Neural cell (in vitro differentiated cells): ENCODE data around the gene ITFG2. TPM values are rescaled to one million over a fixed set of nuclear protein-coding genes. Genes with fewer than 3 reads are reported as not detected.

Experiments
- H2AFZ ChIP-seq: fragments of 200-600, 300-800 bp; sonication (generic), shearing (Covaris generic); 2 replicates; pipeline ENCODE4 v1.6.0; 2014; ENCODE audit warnings: low read depth, mild to moderate bottlenecking, antibody characterized with exemption, low read length, moderate library complexity
- H3F3A ChIP-seq: fragments of 200-600 bp; shearing (Covaris generic); 2 replicates; pipeline ENCODE4 v1.6.1; 2016; ENCODE audit warnings: mild to moderate bottlenecking, moderate library complexity, mixed read lengths, antibody characterized with exemption, low read length; ENCODE audit not compliant: insufficient read depth, poor library complexity, severe bottlenecking
- H3K27ac ChIP-seq: fragments of 200-600, 300-800 bp; sonication (generic), shearing (Covaris generic); 2 replicates; pipeline ENCODE4 v1.5.1; 2014; ENCODE audit warnings: mild to moderate bottlenecking, low read length, moderate library complexity
- H3K27me3 ChIP-seq: fragments of 300-800, 200-600 bp; sonication (generic), shearing (Covaris generic); 2 replicates; pipeline ENCODE4 v1.6.0; 2014; ENCODE audit warnings: mild to moderate bottlenecking, low read depth, low read length, moderate library complexity; ENCODE audit not compliant: insufficient read depth
- H3K36me3 ChIP-seq: fragments of 300-800, 200-600 bp; sonication (generic), shearing (Covaris generic); 2 replicates; pipeline ENCODE4 v1.5.1; 2014; ENCODE audit warnings: mild to moderate bottlenecking, antibody characterized with exemption, low read length, moderate library complexity; ENCODE audit not compliant: insufficient read depth
- H3K4me2 ChIP-seq: fragments of 300-800, 200-600 bp; sonication (generic), shearing (Covaris generic); 2 replicates; pipeline ENCODE4 v1.6.0; 2014; ENCODE audit warnings: mild to moderate bottlenecking, low read length
- H3K4me3 ChIP-seq: fragments of 300-800, 200-600 bp; sonication (generic), shearing (Covaris generic); 2 replicates; pipeline ENCODE4 v1.5.1; 2014; ENCODE audit warnings: mild to moderate bottlenecking, low read length, moderate library complexity
- H3K79me2 ChIP-seq: fragments of 200-600 bp; shearing (Covaris generic); replicated peaks from 2 replicates; pipeline ENCODE4 v1.6.0; 2014; ENCODE audit warnings: mild to moderate bottlenecking, low read length, moderate library complexity; ENCODE audit not compliant: insufficient read depth
- H3K9ac ChIP-seq: fragments of 300-800, 200-600 bp; sonication (generic), shearing (Covaris generic); 2 replicates; pipeline ENCODE4 v1.6.1; 2016; ENCODE audit warnings: mild to moderate bottlenecking, low read length, mixed read lengths
- H3K9me2 ChIP-seq: fragments of 200-600 bp; shearing (Covaris generic); 2 replicates; pipeline ENCODE4 v1.6.1; 2016; ENCODE audit warnings: mild to moderate bottlenecking, low read length, mixed read lengths; ENCODE audit not compliant: insufficient read depth
- H3K9me3 ChIP-seq: fragments of 200-600, 300-800 bp; sonication (generic), shearing (Covaris generic); 2 replicates; pipeline ENCODE4 v1.6.1; 2016; ENCODE audit warnings: mild to moderate bottlenecking, mixed run types, low read length, moderate library complexity, mixed read lengths
- H4K20me1 ChIP-seq: fragments of 200-600 bp; shearing (Covaris generic); 2 replicates; pipeline ENCODE4 v1.6.1; 2016; ENCODE audit warnings: mild to moderate bottlenecking, mixed run types; ENCODE audit not compliant: insufficient read depth
- CTCF ChIP-seq: fragments of 450-650 bp; IDR thresholded peaks from 2 replicates; pipeline ENCODE4 v1.5.1; 2014; ENCODE audit warnings: antibody characterized with exemption, mild to moderate bottlenecking, moderate library complexity; ENCODE audit not compliant: poor library complexity, severe bottlenecking
- EP300 ChIP-seq: fragments of 450-650 bp; conservative IDR thresholded peaks from 2 replicates; pipeline ENCODE4 v1.6.1; 2014; ENCODE audit warnings: antibody characterized with exemption, mild to moderate bottlenecking, moderate library complexity; ENCODE audit not compliant: poor library complexity, severe bottlenecking
- EZH2 ChIP-seq: fragments of 200-600, 300-800 bp; shearing (Covaris generic), sonication (generic); IDR thresholded peaks from 2 replicates; pipeline ENCODE4 v1.6.1; 2014; ENCODE audit warnings: antibody characterized with exemption, low read length, borderline replicate concordance, mild to moderate bottlenecking; ENCODE audit not compliant: insufficient read depth, poor library complexity, severe bottlenecking
- MXI1 ChIP-seq: fragments of 450-650 bp; conservative IDR thresholded peaks from 2 replicates; pipeline ENCODE4 v1.6.1; 2014; ENCODE audit warnings: antibody characterized with exemption, mild to moderate bottlenecking; ENCODE audit not compliant: poor library complexity, severe bottlenecking
- POLR2AphosphoS5 ChIP-seq: IDR thresholded peaks from 2 replicates; pipeline ENCODE4 v1.6.1; 2012
- RAD21 ChIP-seq: fragments of 450-650 bp; conservative IDR thresholded peaks from 2 replicates; pipeline ENCODE4 v1.6.1; 2014; ENCODE audit warnings: antibody characterized with exemption, mild to moderate bottlenecking, moderate library complexity
- REST ChIP-seq: IDR thresholded peaks from 2 replicates; pipeline ENCODE4 v1.6.1; 2012; ENCODE audit warnings: borderline replicate concordance
- SMC3 ChIP-seq: fragments of 450-650 bp; conservative IDR thresholded peaks from 2 replicates; pipeline ENCODE4 v1.6.1; 2014; ENCODE audit warnings: antibody characterized with exemption, mild to moderate bottlenecking, moderate library complexity; ENCODE audit not compliant: poor library complexity
- TAF1 ChIP-seq: IDR thresholded peaks from 2 replicates; pipeline ENCODE4 v1.6.1; 2012; ENCODE audit warnings: low read depth
- polyA plus RNA-seq: library from polyadenylated mRNA; depleted of rRNA; stranded (reverse); fragments of >200 nt; gene quantifications from 2 replicates; pipeline ENCODE4 v1.2.3, GENCODE V29; 2014

ITFG2 gene
- polyA plus RNA-seq, 1 donor from 2014 or later, result 22.2 TPM

- TF ChIP-seq POLR2AphosphoS5 (no peak), CTCF (no peak), SMC3 (no peak), MXI1 (no peak), RAD21 (no peak), TAF1 (no peak), EZH2 (no peak), EP300 (no peak), REST (no peak)
- no peaks in the 10 kb centered on the region for H3F3A ChIP-seq
- no peaks in the 10 kb centered on the region for H3K27me3 ChIP-seq
- H3K27ac ChIP-seq, result no peak overlapping the region
- H3K9me3 ChIP-seq, result no peaks in the 10 kb centered on the region
- H3K36me3 ChIP-seq, result no peaks in the 10 kb centered on the region
- H3K4me2 ChIP-seq, result no peak overlapping the region
- no peaks in the 10 kb centered on the region for H3K79me2 ChIP-seq
- no peak overlapping the region for H3K9ac ChIP-seq
- no peaks in the 10 kb centered on the region for H4K20me1 ChIP-seq
- H2AFZ ChIP-seq, result no peak overlapping the region
- H3K4me3 ChIP-seq, result no peak overlapping the region
- no peaks in the 10 kb centered on the region for H3K9me2 ChIP-seq
These were observed 43.1 kb downstream of the ITFG2 start for GRCh38 chr12:2855546-2855945.

- no peak for TF ChIP-seq TAF1
- TF ChIP-seq REST, result no peak
- no peak for TF ChIP-seq EZH2
- TF ChIP-seq POLR2AphosphoS5, result no peak
- no peak for TF ChIP-seq SMC3
- no peak for TF ChIP-seq MXI1
- TF ChIP-seq CTCF, result no peak
- TF ChIP-seq RAD21, result no peak
- TF ChIP-seq EP300, result no peak
- Histone ChIP-seq H3K9me2 (no peaks in the 10 kb centered on the region), H3K4me2 (no peak overlapping the region), H4K20me1 (no peaks in the 10 kb centered on the region), H3K79me2 (no peaks in the 10 kb centered on the region), H3K27ac (no peak overlapping the region), H3K4me3 (no peak overlapping the region), H3K9ac (no peak overlapping the region), H3K27me3 (no peaks in the 10 kb centered on the region), H3K36me3 (no peaks in the 10 kb centered on the region), H2AFZ (no peak overlapping the region), H3K9me3 (no peaks in the 10 kb centered on the region), H3F3A (no peaks in the 10 kb centered on the region)
These were observed 43.6 kb downstream of the ITFG2 start for GRCh38 chr12:2856051-2856450.
